ENCODE results near the gene TLN1.
A peak's percentile ranks its signal among the peaks of the same experiment; 100 is the strongest.

The TLN1 gene

GRCh38 chr9:35662437-35662836 lies 69.6 kb downstream of the TLN1 start:
- TF ChIP-seq CTCF (IDR thresholded peaks at IDR 0.05; ENCODE audit: low read length, missing control alignments) = no peak
- DNase-seq (ENCODE audit: low read depth) = no peak
- H3K4me3 ChIP-seq (replicated peaks; ENCODE audit: low read depth, low read length) = no peak overlapping the region

- no peak for TF ChIP-seq CTCF (IDR thresholded peaks at IDR 0.05; ENCODE audit: low read length, missing control alignments)
- no peak overlapping the region for H3K4me3 ChIP-seq (replicated peaks; ENCODE audit: low read depth, low read length)
- no peak for DNase-seq (ENCODE audit: low read depth)
These were observed 70.1 kb downstream of the TLN1 start for GRCh38 chr9:35661756-35662350.

- DNase-seq (ENCODE audit: low read depth) = peak; percentile 56
These were observed 71.0 kb downstream of the TLN1 start for GRCh38 chr9:35660966-35661415.

GRCh38 chr9:35659340-35659739 lies 72.7 kb downstream of the TLN1 start:
- peak; percentile 78 for DNase-seq (ENCODE audit: low read depth)
- H3K4me3 ChIP-seq (replicated peaks; ENCODE audit: low read depth, low read length) = peak overlapping the region; percentile 85

More at GRCh38 chr9:35660966-35661415, 71.0 kb downstream of the TLN1 start:
- TF ChIP-seq CTCF (IDR thresholded peaks at IDR 0.05; ENCODE audit: low read length, missing control alignments) = peak; percentile 50
- H3K4me3 ChIP-seq (replicated peaks; ENCODE audit: low read depth, low read length) = no peak overlapping the region

GRCh38 chr9:35658968-35659220 lies 73.1 kb downstream of the TLN1 start:
- H3K4me3 ChIP-seq (replicated peaks; ENCODE audit: low read depth, low read length) = peak overlapping the region; percentile 85
- DNase-seq (ENCODE audit: low read depth) = peak; percentile 56
- no peak for TF ChIP-seq CTCF (IDR thresholded peaks at IDR 0.05; ENCODE audit: low read length, missing control alignments)

More at GRCh38 chr9:35659340-35659739, 72.7 kb downstream of the TLN1 start:
- no peak for TF ChIP-seq CTCF (IDR thresholded peaks at IDR 0.05; ENCODE audit: low read length, missing control alignments)

- DNase-seq (ENCODE audit: low read depth) = peak; percentile 86
- TF ChIP-seq CTCF (IDR thresholded peaks at IDR 0.05; ENCODE audit: low read length, missing control alignments) = peak; percentile 40
- H3K4me3 ChIP-seq (replicated peaks; ENCODE audit: low read depth, low read length) = peak within 1 kb of the TSS; percentile 85
These were observed 73.6 kb downstream of the TLN1 start, which contains the start of gene CCDC107 for GRCh38 chr9:35658137-35658967. Gene CCDC107 (plus strand): TSS chr9:35658292. CDS start chr9:35658380, 88 bp downstream.

All from fibroblast of pulmonary artery (primary cell).